C4-2B (cell line): Measurements from ENCODE around the gene ITPKA.

Experiments
- H3K27ac ChIP-seq: fragments of 450-650 bp; 2 replicates; pipeline ENCODE4 v1.5.1; 2017
- CTCF ChIP-seq: fragments of 450-650 bp; conservative IDR thresholded peaks from 2 replicates; pipeline ENCODE4 v1.5.1; 2017; ENCODE audit warnings: mild to moderate bottlenecking
- ZFX ChIP-seq: fragments of 450-650 bp; IDR thresholded peaks from 2 replicates; pipeline ENCODE4 v1.6.1; 2017

Gene ITPKA

GRCh38 chr15:41550066-41550775, 56.5 kb downstream of the ITPKA start:
- no peak overlapping the region for H3K27ac ChIP-seq
- TF ChIP-seq ZFX (no peak), CTCF (no peak)
